ENCODE data around the gene RASIP1.

- no peak for TF ChIP-seq POLR2A (IDR thresholded peaks at IDR 0.05; ENCODE audit: low read length)
- TF ChIP-seq GATA1 (IDR thresholded peaks at IDR 0.05; ENCODE audit: low read depth, low read length), result no peak
Observed at GRCh38 chr19:48737360-48737998, 2.9 kb downstream of the RASIP1 start.

All from erythroblast (primary cell).